IMR-90 (cell line): Measurements from ENCODE around the gene CDCA4.

Source experiments
- BHLHE40 ChIP-seq: fragments of 150-350 bp; IDR thresholded peaks from 2 replicates; pipeline ENCODE4 v1.6.1; 2016; ENCODE audit warnings: mild to moderate bottlenecking, low read depth, low read length
- CHD1 ChIP-seq: IDR thresholded peaks from 2 replicates; pipeline ENCODE4 v1.6.1; 2012; ENCODE audit warnings: low read depth, low read length, improper control_type of control experiment
- MAZ ChIP-seq: IDR thresholded peaks from 2 replicates; pipeline ENCODE4 v1.6.1; 2012; ENCODE audit warnings: low read depth, mild to moderate bottlenecking, low read length, improper control_type of control experiment, moderate library complexity, borderline replicate concordance
- MXI1 ChIP-seq: IDR thresholded peaks from 2 replicates; pipeline ENCODE4 v1.6.1; 2012; ENCODE audit warnings: low read depth, mild to moderate bottlenecking, low read length, moderate library complexity, borderline replicate concordance
- NFE2L2 ChIP-seq: fragments of 150-350 bp; IDR thresholded peaks from 2 replicates; pipeline ENCODE4 v1.6.1; 2016; ENCODE audit warnings: low read depth, mild to moderate bottlenecking, low read length
- POLR2A ChIP-seq: IDR thresholded peaks from 2 replicates; pipeline ENCODE4 v1.6.1; 2012; ENCODE audit warnings: mild to moderate bottlenecking, low read depth, low read length
- RFX5 ChIP-seq: IDR thresholded peaks from 2 replicates; pipeline ENCODE4 v1.8.0; 2012; ENCODE audit warnings: low read depth, mild to moderate bottlenecking, low read length, moderate library complexity
- SMC3 ChIP-seq: fragments of 150-350 bp; IDR thresholded peaks from 2 replicates; pipeline ENCODE4 v1.6.1; 2016; ENCODE audit warnings: low read depth, mild to moderate bottlenecking, antibody characterized with exemption, low read length, moderate library complexity
- TF ChIP-seq, protein P1 (sequence below): conservative IDR thresholded peaks from 2 replicates; pipeline ENCODE4 v1.5.1; 2012; ENCODE audit warnings: mild to moderate bottlenecking, low read depth, low read length, improper control_type of control experiment
- TF ChIP-seq, protein P2 (sequence below): fragments of 150-350 bp; IDR thresholded peaks from 2 replicates; pipeline ENCODE4 v1.6.1; 2017; ENCODE audit warnings: mild to moderate bottlenecking, antibody characterized with exemption, low read length, low read depth

- TF ChIP-seq POLR2A (no peak), CHD1 (no peak), MXI1 (no peak), NFE2L2 (no peak), MAZ (no peak), BHLHE40 (no peak), SMC3 (no peak), RFX5 (no peak)
- TF ChIP-seq, protein P1, sequence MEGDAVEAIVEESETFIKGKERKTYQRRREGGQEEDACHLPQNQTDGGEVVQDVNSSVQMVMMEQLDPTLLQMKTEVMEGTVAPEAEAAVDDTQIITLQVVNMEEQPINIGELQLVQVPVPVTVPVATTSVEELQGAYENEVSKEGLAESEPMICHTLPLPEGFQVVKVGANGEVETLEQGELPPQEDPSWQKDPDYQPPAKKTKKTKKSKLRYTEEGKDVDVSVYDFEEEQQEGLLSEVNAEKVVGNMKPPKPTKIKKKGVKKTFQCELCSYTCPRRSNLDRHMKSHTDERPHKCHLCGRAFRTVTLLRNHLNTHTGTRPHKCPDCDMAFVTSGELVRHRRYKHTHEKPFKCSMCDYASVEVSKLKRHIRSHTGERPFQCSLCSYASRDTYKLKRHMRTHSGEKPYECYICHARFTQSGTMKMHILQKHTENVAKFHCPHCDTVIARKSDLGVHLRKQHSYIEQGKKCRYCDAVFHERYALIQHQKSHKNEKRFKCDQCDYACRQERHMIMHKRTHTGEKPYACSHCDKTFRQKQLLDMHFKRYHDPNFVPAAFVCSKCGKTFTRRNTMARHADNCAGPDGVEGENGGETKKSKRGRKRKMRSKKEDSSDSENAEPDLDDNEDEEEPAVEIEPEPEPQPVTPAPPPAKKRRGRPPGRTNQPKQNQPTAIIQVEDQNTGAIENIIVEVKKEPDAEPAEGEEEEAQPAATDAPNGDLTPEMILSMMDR, result no peak
- TF ChIP-seq, protein P2, sequence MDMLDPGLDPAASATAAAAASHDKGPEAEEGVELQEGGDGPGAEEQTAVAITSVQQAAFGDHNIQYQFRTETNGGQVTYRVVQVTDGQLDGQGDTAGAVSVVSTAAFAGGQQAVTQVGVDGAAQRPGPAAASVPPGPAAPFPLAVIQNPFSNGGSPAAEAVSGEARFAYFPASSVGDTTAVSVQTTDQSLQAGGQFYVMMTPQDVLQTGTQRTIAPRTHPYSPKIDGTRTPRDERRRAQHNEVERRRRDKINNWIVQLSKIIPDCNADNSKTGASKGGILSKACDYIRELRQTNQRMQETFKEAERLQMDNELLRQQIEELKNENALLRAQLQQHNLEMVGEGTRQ, result no peak
Measured at GRCh38 chr14:105025429-105025828, 4.5 kb upstream of the CDCA4 start.
